ENCODE measurements around the gene COL27A1.

The COL27A1 gene

GRCh38 chr9:114169029-114169951 lies 14.0 kb downstream of the COL27A1 start:
- TF ChIP-seq CTCF (IDR thresholded peaks at IDR 0.05), result no peak

- TF ChIP-seq CTCF (IDR thresholded peaks at IDR 0.05), result no peak
These were observed 14.8 kb downstream of the COL27A1 start for GRCh38 chr9:114169952-114170770.

GRCh38 chr9:114170771-114171461 lies 15.6 kb downstream of the COL27A1 start:
- no peak for TF ChIP-seq CTCF (IDR thresholded peaks at IDR 0.05)

- no peak for TF ChIP-seq CTCF (IDR thresholded peaks at IDR 0.05)
These were observed 16.2 kb downstream of the COL27A1 start for GRCh38 chr9:114171500-114171899.

GRCh38 chr9:114172981-114173833 lies 17.9 kb downstream of the COL27A1 start:
- TF ChIP-seq CTCF (IDR thresholded peaks at IDR 0.05), result no peak

- no peak for TF ChIP-seq CTCF (IDR thresholded peaks at IDR 0.05)
These were observed 19.2 kb downstream of the COL27A1 start for GRCh38 chr9:114174557-114174875.
